Effector memory CD4-positive, alpha-beta T cell (primary cell): ENCODE measurements around the gene PTPRF.

Source experiments
- DNase-seq, 3 donors: peaks; one replicate each; pipeline ENCODE4 v3.0.0-alpha.2; 2020
- H3K27ac ChIP-seq: 2 replicates; pipeline ENCODE4 v1.7.0; 2013; ENCODE audit warnings: mild to moderate bottlenecking, low read length, moderate library complexity; ENCODE audit not compliant: insufficient read depth, poor library complexity, severe bottlenecking
- H3K27me3 ChIP-seq: replicated peaks from 2 replicates; pipeline ENCODE4 v1.7.0; 2013; ENCODE audit warnings: mild to moderate bottlenecking, low read length; ENCODE audit not compliant: insufficient read depth, control insufficient read depth, poor library complexity, severe bottlenecking
- H3K36me3 ChIP-seq: 2 replicates; pipeline ENCODE4 v1.7.0; 2013; ENCODE audit warnings: mild to moderate bottlenecking, low read length, moderate library complexity; ENCODE audit not compliant: control insufficient read depth, insufficient read depth
- H3K4me1 ChIP-seq: 2 replicates; pipeline ENCODE4 v1.7.0; 2013; ENCODE audit warnings: low read length, mild to moderate bottlenecking; ENCODE audit not compliant: control insufficient read depth, insufficient read depth, poor library complexity, severe bottlenecking
- H3K4me3 ChIP-seq: 2 replicates; pipeline ENCODE4 v1.7.0; 2013; ENCODE audit warnings: low read length, low read depth, mild to moderate bottlenecking; ENCODE audit not compliant: insufficient read depth, poor library complexity, severe bottlenecking
- H3K9me3 ChIP-seq: 2 replicates; pipeline ENCODE4 v1.7.0; 2013; ENCODE audit warnings: mild to moderate bottlenecking, low read length, moderate library complexity; ENCODE audit not compliant: control insufficient read depth

The PTPRF gene

GRCh38 chr1:43573066-43573800 lies 42.5 kb downstream of the PTPRF start:
- Histone ChIP-seq H3K4me1 (peaks cover 3% of the 10 kb centered on the region), H3K36me3 (no peaks in the 10 kb centered on the region)
- no peak for DNase-seq

GRCh38 chr1:43576521-43576920 lies 45.8 kb downstream of the PTPRF start:
- Histone ChIP-seq H3K4me1 (peaks cover 3% of the 10 kb centered on the region), H3K36me3 (no peaks in the 10 kb centered on the region), H3K4me3 (no peak overlapping the region), H3K27ac (no peak overlapping the region), H3K9me3 (no peaks in the 10 kb centered on the region), H3K27me3 (no peaks in the 10 kb centered on the region)
- no peak for DNase-seq

More at GRCh38 chr1:43573066-43573800, 42.5 kb downstream of the PTPRF start:
- H3K27me3 ChIP-seq = no peaks in the 10 kb centered on the region
- no peaks in the 10 kb centered on the region for H3K9me3 ChIP-seq
- no peak overlapping the region for H3K4me3 ChIP-seq
- H3K27ac ChIP-seq = no peak overlapping the region

GRCh38 chr1:43577655-43578542 lies 47.2 kb downstream of the PTPRF start:
- peaks cover 3% of the 10 kb centered on the region for H3K4me1 ChIP-seq
- H3K4me3 ChIP-seq = no peak overlapping the region
- no peaks in the 10 kb centered on the region for H3K9me3 ChIP-seq
- no peaks in the 10 kb centered on the region for H3K36me3 ChIP-seq
- no peak overlapping the region for H3K27ac ChIP-seq
- no peaks in the 10 kb centered on the region for H3K27me3 ChIP-seq
- no peak for DNase-seq

- peaks cover 3% of the 10 kb centered on the region for H3K4me1 ChIP-seq
- H3K27me3 ChIP-seq = no peaks in the 10 kb centered on the region
- no peak for DNase-seq
- H3K27ac ChIP-seq = no peak overlapping the region
- no peaks in the 10 kb centered on the region for H3K9me3 ChIP-seq
- no peak overlapping the region for H3K4me3 ChIP-seq
- no peaks in the 10 kb centered on the region for H3K36me3 ChIP-seq
These were observed 49.4 kb downstream of the PTPRF start for GRCh38 chr1:43580039-43580438.

- Histone ChIP-seq H3K36me3 (no peaks in the 10 kb centered on the region), H3K4me3 (no peak overlapping the region), H3K27me3 (no peaks in the 10 kb centered on the region), H3K9me3 (no peaks in the 10 kb centered on the region), H3K27ac (no peak overlapping the region), H3K4me1 (no peaks in the 10 kb centered on the region)
- no peak for DNase-seq
These were observed 51.5 kb downstream of the PTPRF start for GRCh38 chr1:43582162-43582566.

GRCh38 chr1:43583058-43583457 lies 52.4 kb downstream of the PTPRF start:
- H3K4me3 ChIP-seq = no peak overlapping the region
- no peaks in the 10 kb centered on the region for H3K4me1 ChIP-seq
- H3K27ac ChIP-seq = no peak overlapping the region
- no peak for DNase-seq
- no peaks in the 10 kb centered on the region for H3K27me3 ChIP-seq
- no peaks in the 10 kb centered on the region for H3K9me3 ChIP-seq
- H3K36me3 ChIP-seq = no peaks in the 10 kb centered on the region

- Histone ChIP-seq H3K36me3 (no peaks in the 10 kb centered on the region), H3K4me1 (no peaks in the 10 kb centered on the region)
These were observed 53.5 kb downstream of the PTPRF start for GRCh38 chr1:43584204-43584603.

GRCh38 chr1:43585557-43585956 lies 54.9 kb downstream of the PTPRF start:
- H3K27me3 ChIP-seq = no peaks in the 10 kb centered on the region
- no peak overlapping the region for H3K4me3 ChIP-seq
- no peaks in the 10 kb centered on the region for H3K4me1 ChIP-seq
- no peaks in the 10 kb centered on the region for H3K9me3 ChIP-seq
- no peak overlapping the region for H3K27ac ChIP-seq
- no peak for DNase-seq
- H3K36me3 ChIP-seq = no peaks in the 10 kb centered on the region

More at GRCh38 chr1:43584204-43584603, 53.5 kb downstream of the PTPRF start:
- Histone ChIP-seq H3K27ac (no peak overlapping the region), H3K9me3 (no peaks in the 10 kb centered on the region), H3K27me3 (no peaks in the 10 kb centered on the region), H3K4me3 (no peak overlapping the region)
- no peak for DNase-seq

- no peaks in the 10 kb centered on the region for H3K36me3 ChIP-seq
- H3K4me1 ChIP-seq = no peaks in the 10 kb centered on the region
These were observed 55.6 kb downstream of the PTPRF start for GRCh38 chr1:43586136-43586731.

GRCh38 chr1:43587001-43587400 lies 56.3 kb downstream of the PTPRF start:
- DNase-seq = no peak
- H3K27ac ChIP-seq = no peak overlapping the region
- H3K4me3 ChIP-seq = no peak overlapping the region
- H3K9me3 ChIP-seq = no peaks in the 10 kb centered on the region
- no peaks in the 10 kb centered on the region for H3K4me1 ChIP-seq
- H3K36me3 ChIP-seq = no peaks in the 10 kb centered on the region
- no peaks in the 10 kb centered on the region for H3K27me3 ChIP-seq

More at GRCh38 chr1:43586136-43586731, 55.6 kb downstream of the PTPRF start:
- no peak for DNase-seq
- Histone ChIP-seq H3K27me3 (no peaks in the 10 kb centered on the region), H3K9me3 (no peaks in the 10 kb centered on the region), H3K27ac (no peak overlapping the region), H3K4me3 (no peak overlapping the region)
